DND-41 (cell line): ENCODE results near the gene PPARGC1A.

Source experiments
- EZH2 ChIP-seq: IDR thresholded peaks from 3 replicates; pipeline ENCODE4 v1.6.1; 2012; ENCODE audit warnings: borderline replicate concordance, low read depth, mild to moderate bottlenecking, moderate library complexity, low read length, inconsistent platforms; ENCODE audit not compliant: severe bottlenecking
- TF ChIP-seq, protein P1 (sequence below): IDR thresholded peaks from 2 replicates; pipeline ENCODE4 v1.5.1; 2012; ENCODE audit warnings: borderline replicate concordance, low read length, moderate library complexity, mild to moderate bottlenecking; ENCODE audit not compliant: poor library complexity, severe bottlenecking; ENCODE audit errors: extremely low read depth

DNA sequence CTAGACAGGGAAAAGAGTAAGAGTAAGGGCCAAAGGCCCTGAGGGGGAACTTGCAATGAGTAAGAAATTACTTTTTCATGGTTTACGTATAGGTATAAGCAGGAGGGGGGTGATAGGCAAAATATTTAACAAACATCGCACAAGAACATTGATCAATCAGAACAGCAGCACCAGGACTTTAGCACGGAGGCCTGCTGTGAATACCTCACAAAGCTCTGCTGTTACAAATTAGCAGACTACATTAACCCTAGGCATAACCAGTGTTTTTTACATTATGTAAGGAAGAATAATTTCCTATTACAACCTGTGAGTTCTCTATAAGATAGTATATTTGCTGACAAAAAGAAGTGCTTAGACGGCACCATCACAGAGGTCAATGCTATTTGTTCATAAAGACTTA is 44.9 kb downstream of the PPARGC1A start:
- TF ChIP-seq, protein P1, sequence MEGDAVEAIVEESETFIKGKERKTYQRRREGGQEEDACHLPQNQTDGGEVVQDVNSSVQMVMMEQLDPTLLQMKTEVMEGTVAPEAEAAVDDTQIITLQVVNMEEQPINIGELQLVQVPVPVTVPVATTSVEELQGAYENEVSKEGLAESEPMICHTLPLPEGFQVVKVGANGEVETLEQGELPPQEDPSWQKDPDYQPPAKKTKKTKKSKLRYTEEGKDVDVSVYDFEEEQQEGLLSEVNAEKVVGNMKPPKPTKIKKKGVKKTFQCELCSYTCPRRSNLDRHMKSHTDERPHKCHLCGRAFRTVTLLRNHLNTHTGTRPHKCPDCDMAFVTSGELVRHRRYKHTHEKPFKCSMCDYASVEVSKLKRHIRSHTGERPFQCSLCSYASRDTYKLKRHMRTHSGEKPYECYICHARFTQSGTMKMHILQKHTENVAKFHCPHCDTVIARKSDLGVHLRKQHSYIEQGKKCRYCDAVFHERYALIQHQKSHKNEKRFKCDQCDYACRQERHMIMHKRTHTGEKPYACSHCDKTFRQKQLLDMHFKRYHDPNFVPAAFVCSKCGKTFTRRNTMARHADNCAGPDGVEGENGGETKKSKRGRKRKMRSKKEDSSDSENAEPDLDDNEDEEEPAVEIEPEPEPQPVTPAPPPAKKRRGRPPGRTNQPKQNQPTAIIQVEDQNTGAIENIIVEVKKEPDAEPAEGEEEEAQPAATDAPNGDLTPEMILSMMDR: no peak
- no peak for TF ChIP-seq EZH2
